HCT116 (cell line): Measurements from ENCODE around the gene BRD7. TPM values are rescaled to one million over a fixed set of nuclear protein-coding genes. Genes with fewer than 3 reads are reported as not detected.

Experiments
- ATAC-seq: fragments of 200-7000 bp; cut with Tn5 transposase; 2 replicates; pipeline ENCODE4 v1.9.1; 2020; ENCODE audit warnings: mild to moderate bottlenecking, moderate library complexity
- BruUV-seq: library from RNA; stranded (reverse); fragments of 400-500 nt; replicated peaks from 2 replicates; lab custom pipeline; 2021; lab: Mats Ljungman, UMichigan
- CTCF ChIA-PET: fragments of 300-600 bp; sonication (Branson Sonifier 250); formaldehyde crosslinking; loops from one replicate; lab custom pipeline; 2021; ENCODE audit warnings: antibody characterized with exemption; lab: Charles Lee
- POLR2A ChIA-PET: fragments of 300-600, 350-600 bp; sonication (Branson Sonifier 250); formaldehyde crosslinking; loops from one replicate; lab custom pipeline; 2021; ENCODE audit warnings: antibody characterized with exemption; lab: Charles Lee
- RAD21 ChIA-PET, 2 experiments: fragments of 300-600 bp; sonication (Branson Sonifier 250); formaldehyde crosslinking; loops; one replicate each; lab custom pipeline; 2023; ENCODE audit warnings: low total read pairs in 2 of 2; ENCODE audit not compliant: uncharacterized antibody in 2 of 2, unreplicated experiment in 2 of 2, low non-redundant PET in 1 of 2; lab: Charles Lee
- DNase-seq: peaks from one replicate; pipeline ENCODE4 v3.0.0-alpha.2; 2010; ENCODE audit warnings: low read depth, low spot score
- H2AFZ ChIP-seq: fragments of 200-600 bp; shearing (Covaris generic), sonication (generic); 2 replicates; pipeline ENCODE4 v1.6.1; 2017; ENCODE audit warnings: low read depth, mixed run types, mixed read lengths, antibody characterized with exemption, low read length; ENCODE audit not compliant: poor library complexity, severe bottlenecking
- H3K27ac ChIP-seq: 2 replicates; pipeline ENCODE4 v1.5.1; 2012; ENCODE audit warnings: low read depth, low read length
- H3K27me3 ChIP-seq: fragments of 200-600 bp; sonication (generic); 2 replicates; pipeline ENCODE4 v1.6.1; 2016; ENCODE audit warnings: mixed run types, low read length, mixed read lengths; ENCODE audit not compliant: insufficient read depth
- H3K36me3 ChIP-seq, 2 experiments: fragments of 200-500 bp in 1 of 2; fragments of 200-600 bp in 1 of 2; sonication (Bioruptor generic) in 1 of 2; sonication (generic) in 1 of 2; 2 replicates each; pipeline versions ENCODE4 v1.5.1 to v1.6.1; 2014 to 2016; ENCODE audit warnings: low read length in 2 of 2, inconsistent platforms in 1 of 2, mixed read lengths in 1 of 2, mixed run types in 1 of 2; ENCODE audit not compliant: insufficient read depth in 2 of 2, control insufficient read depth in 1 of 2
- H3K4me1 ChIP-seq, 2 experiments: fragments of 200-600 bp in 1 of 2; sonication (generic) in 1 of 2; 2 replicates each; pipeline versions ENCODE4 v1.5.1 to v1.6.1; 2012 to 2017; ENCODE audit warnings: low read length in 2 of 2, inconsistent platforms in 1 of 2, mild to moderate bottlenecking in 1 of 2, mixed read lengths in 1 of 2, mixed run types in 1 of 2, moderate library complexity in 1 of 2; ENCODE audit not compliant: insufficient read depth in 2 of 2, control insufficient read depth in 1 of 2
- H3K4me2 ChIP-seq: fragments of 200-600 bp; sonication (generic); 2 replicates; pipeline ENCODE4 v1.6.1; 2017; ENCODE audit warnings: mixed run types, low read length, mixed read lengths
- H3K4me3 ChIP-seq, 2 experiments: fragments of 200-600 bp in 1 of 2; sonication (generic) in 1 of 2; replicated peaks in 1 of 2; 2 replicates each; pipeline ENCODE4 v1.5.1; 2011 to 2016; ENCODE audit warnings: low read length in 2 of 2, control low read depth in 1 of 2, low read depth in 1 of 2, mild to moderate bottlenecking in 1 of 2, mixed read lengths in 1 of 2, mixed run types in 1 of 2
- H3K79me2 ChIP-seq: fragments of 200-600 bp; sonication (generic); 2 replicates; pipeline ENCODE4 v1.6.1; 2017; ENCODE audit warnings: mild to moderate bottlenecking, mixed run types, low read length, moderate library complexity, mixed read lengths; ENCODE audit not compliant: insufficient read depth
- H3K9ac ChIP-seq: fragments of 200-600 bp; sonication (generic); 2 replicates; pipeline ENCODE4 v1.6.1; 2016; ENCODE audit warnings: low read length, mixed read lengths
- H3K9me2 ChIP-seq: fragments of 200-600 bp; sonication (generic), shearing (Covaris generic); 2 replicates; pipeline ENCODE4 v1.6.1; 2017; ENCODE audit warnings: mixed run types, mild to moderate bottlenecking, moderate library complexity; ENCODE audit not compliant: insufficient read depth
- H3K9me3 ChIP-seq, 2 experiments: fragments of 200-500 bp in 1 of 2; fragments of 200-600 bp in 1 of 2; sonication (Bioruptor generic) in 1 of 2; sonication (generic) in 1 of 2; 2 replicates each; pipeline ENCODE4 v1.6.1; 2014 to 2017; ENCODE audit warnings: low read length in 2 of 2, mixed read lengths in 2 of 2, inconsistent platforms in 1 of 2, low read depth in 1 of 2, mild to moderate bottlenecking in 1 of 2, mixed run types in 1 of 2, moderate library complexity in 1 of 2; ENCODE audit not compliant: control insufficient read depth in 1 of 2, insufficient read depth in 1 of 2
- H4K20me1 ChIP-seq: fragments of 200-600 bp; sonication (generic), shearing (Covaris generic); 2 replicates; pipeline ENCODE4 v1.6.1; 2017; ENCODE audit warnings: mixed run types, mild to moderate bottlenecking, moderate library complexity; ENCODE audit not compliant: insufficient read depth
- CTCF ChIP-seq, 3 experiments: fragments of 200-600 bp in 1 of 3; sonication (generic) in 1 of 3; IDR thresholded peaks in 2 of 3; conservative IDR thresholded peaks in 1 of 3; 2 replicates each; pipeline ENCODE4 v1.5.1; 2012 to 2017; ENCODE audit warnings: low read depth in 2 of 3, low read length in 2 of 3, antibody characterized with exemption in 1 of 3, borderline replicate concordance in 1 of 3, control low read depth in 1 of 3, mild to moderate bottlenecking in 1 of 3, mixed read lengths in 1 of 3, mixed run types in 1 of 3, moderate library complexity in 1 of 3; ENCODE audit not compliant: insufficient read depth in 1 of 3
- ELF1 ChIP-seq: IDR thresholded peaks from 2 replicates; pipeline ENCODE4 v1.6.1; 2012; ENCODE audit warnings: low read depth, borderline replicate concordance
- EZH2phosphoT487 ChIP-seq: fragments of 200-600 bp; IDR thresholded peaks from 2 replicates; pipeline ENCODE4 v1.6.1; 2018; ENCODE audit warnings: antibody characterized with exemption, borderline replicate concordance
- POLR2A ChIP-seq: IDR thresholded peaks from 2 replicates; pipeline ENCODE4 v1.7.0; 2011; ENCODE audit warnings: borderline replicate concordance; ENCODE audit not compliant: insufficient read depth, insufficient read length; ENCODE audit errors: extremely low read depth
- POLR2AphosphoS5 ChIP-seq: IDR thresholded peaks from 2 replicates; pipeline ENCODE4 v1.6.1; 2011; ENCODE audit warnings: mild to moderate bottlenecking, low read depth, low read length, moderate library complexity
- SIN3A ChIP-seq: IDR thresholded peaks from 2 replicates; pipeline ENCODE4 v1.6.1; 2012; ENCODE audit warnings: low read depth
- SRF ChIP-seq: IDR thresholded peaks from 2 replicates; pipeline ENCODE4 v1.6.1; 2012; ENCODE audit warnings: low read depth
- YY1 ChIP-seq: IDR thresholded peaks from 2 replicates; pipeline ENCODE4 v1.6.1; 2011; ENCODE audit warnings: low read length, low read depth, moderate library complexity, mild to moderate bottlenecking; ENCODE audit not compliant: insufficient replicate concordance; ENCODE audit errors: extremely low read depth
- ZBTB33 ChIP-seq: IDR thresholded peaks from 2 replicates; pipeline ENCODE4 v1.6.1; 2011; ENCODE audit warnings: mild to moderate bottlenecking, low read length, moderate library complexity; ENCODE audit not compliant: insufficient replicate concordance; ENCODE audit errors: extremely low read depth
- ZFX ChIP-seq: fragments of 450-650 bp; IDR thresholded peaks from 2 replicates; pipeline ENCODE4 v1.6.1; 2017
- ZNF274 ChIP-seq: fragments of 200-500 bp; sonication (Bioruptor generic); IDR thresholded peaks from 2 replicates; pipeline ENCODE4 v1.6.1; 2014; ENCODE audit warnings: mild to moderate bottlenecking, low read depth, low read length, inconsistent platforms
- intact Hi-C: fragments of 100-400 bp; cut with micrococcal nuclease; formaldehyde crosslinking; loops from 2 replicates; pipeline ENCODE4 v1.10.0; 2022
- total RNA-seq: library from RNA; stranded (reverse); gene quantifications from one replicate; pipeline ENCODE4 v1.2.1, GENCODE V29; 2021; ENCODE audit not compliant: unreplicated experiment

BRD7 gene
- total RNA-seq, 1 experiment from 2014 or later, result 85.4 TPM

GRCh38 chr16:50360779-50361178 is 8.0 kb downstream of the BRD7 start:
- DNase-seq (no peak), ATAC-seq (no peak)
- Histone ChIP-seq H3K27me3 (no peaks in the 10 kb centered on the region), H3K9me3 (no peaks in the 10 kb centered on the region), H3K9me2 (no peaks in the 10 kb centered on the region), H4K20me1 (peaks cover 3% of the 10 kb centered on the region; the same call in 1 of the 2 replicates), H3K4me1 (no peaks in the 10 kb centered on the region), H3K27ac (no peak overlapping the region), H3K9ac (no peak overlapping the region), H3K4me3 (no peak overlapping the region), H3K79me2 (peaks cover 98% of the 10 kb centered on the region), H2AFZ (no peak overlapping the region), H3K36me3 (peaks cover 34 to 48% of the 10 kb centered on the region in 2 experiments), H3K4me2 (no peak overlapping the region)
- RAD21 ChIA-PET, result no interaction called here
- CTCF ChIA-PET, result interaction anchor here (1.0 to 1.8 kb wide), 2 partner anchors 304 to 335 kb away, joined by 3 to 5 read pairs; partner anchors contain the start of gene CNEP1R1
- POLR2A ChIA-PET, result no interaction called here
- intact Hi-C loops, result no loop called here
- TF ChIP-seq ELF1 (no peak), SRF (no peak), ZNF274 (no peak), SIN3A (no peak), ZBTB33 (no peak), EZH2phosphoT487 (no peak), YY1 (no peak), CTCF (IDR thresholded peaks at IDR 0.05 in 2 of 3, conservative IDR thresholded peaks at IDR 0.05 in 1 of 3; ENCODE audit: borderline replicate concordance in 1 of 3, insufficient read depth in 1 of 3, low read depth in 2 of 3, low read length in 2 of 3) (no peak), POLR2A (no peak), POLR2AphosphoS5 (no peak), ZFX (no peak)
- no TSS peak for BruUV-seq
